H1 (cell line): ENCODE results near the gene APOBR. TPM values are rescaled to one million over a fixed set of nuclear protein-coding genes. Genes with fewer than 3 reads are reported as not detected.

Experiments
- BRCA1 ChIP-seq: IDR thresholded peaks from 2 replicates; pipeline ENCODE4 v1.6.1; 2012; ENCODE audit warnings: low read depth, low read length, improper control_type of control experiment
- CEBPB ChIP-seq: IDR thresholded peaks from 2 replicates; pipeline ENCODE4 v1.6.1; 2012; ENCODE audit warnings: low read depth, low read length
- EZH2 ChIP-seq: fragments of 200-600 bp; sonication (generic); IDR thresholded peaks from 2 replicates; pipeline ENCODE4 v1.7.1; 2012; ENCODE audit warnings: low read depth, mild to moderate bottlenecking, moderate library complexity, low read length, inconsistent platforms; ENCODE audit not compliant: severe bottlenecking
- FOSL1 ChIP-seq: IDR thresholded peaks from 2 replicates; pipeline ENCODE4 v1.6.1; 2011; ENCODE audit warnings: mild to moderate bottlenecking, low read depth, low read length, moderate library complexity; ENCODE audit not compliant: insufficient read depth
- PHF8 ChIP-seq: fragments of 200-600 bp; sonication (generic); conservative IDR thresholded peaks from 2 replicates; pipeline ENCODE4 v1.7.1; 2012; ENCODE audit warnings: low read depth, mild to moderate bottlenecking, inconsistent platforms, low read length, moderate library complexity
- POLR2A ChIP-seq, 2 experiments: IDR thresholded peaks; 1 replicate in 1 of 2; 2 replicates in 1 of 2; pipeline ENCODE4 v1.6.1; 2011; ENCODE audit warnings: low read depth in 2 of 2, low read length in 2 of 2, mild to moderate bottlenecking in 2 of 2; ENCODE audit errors: control extremely low read depth in 1 of 2
- SIX5 ChIP-seq: IDR thresholded peaks from 2 replicates; pipeline ENCODE4 v1.6.1; 2011; ENCODE audit warnings: mild to moderate bottlenecking, low read depth, low read length
- SUZ12 ChIP-seq: fragments of 200-600 bp; sonication (generic); IDR thresholded peaks from 2 replicates; pipeline ENCODE4 v1.6.1; 2012; ENCODE audit warnings: mild to moderate bottlenecking, inconsistent platforms, low read length, moderate library complexity, mixed read lengths
- TAF7 ChIP-seq: optimal IDR thresholded peaks from 2 replicates; pipeline ENCODE3; 2011; ENCODE audit warnings: low read depth, mild to moderate bottlenecking, inconsistent platforms, low read length, moderate library complexity, borderline replicate concordance
- polyA plus RNA-seq, 7 experiments: library from polyadenylated mRNA; depleted of rRNA in 3 of 7; stranded (reverse) in 5 of 7; unstranded in 2 of 7; fragments of >200 nt in 5 of 7; fragments of 200-250 nt in 2 of 7; gene quantifications; 1 replicate in 5 of 7; 2 replicates in 1 of 7; 4 replicates in 1 of 7; pipeline versions ENCODE4 v1.2.1 to v1.2.3, GENCODE V29; 2011 to 2013; ENCODE audit warnings: missing spikeins in 2 of 7, mixed read lengths in 2 of 7
- total RNA-seq: library from RNA; stranded (reverse); fragmentation: NEBNext Ultra II Directional; extraction: Animal tissue kit (Norgen Biotek cat#: 25700); gene quantifications from 2 replicates; pipeline ENCODE4 v1.2.1, GENCODE V29; 2021
- TF ChIP-seq, protein P1 (sequence below): fragments of 300-600 bp; sonication (generic); IDR thresholded peaks from 2 replicates; pipeline ENCODE4 v1.7.1; 2012; ENCODE audit warnings: low read length, moderate library complexity, mild to moderate bottlenecking, inconsistent platforms; ENCODE audit not compliant: insufficient replicate concordance

The APOBR gene
- total and polyA plus RNA-seq, 2 of the 8 experiments (the other 6 are each of a cell fraction or from before 2014, with no cell fraction given) = not detected

DNA sequence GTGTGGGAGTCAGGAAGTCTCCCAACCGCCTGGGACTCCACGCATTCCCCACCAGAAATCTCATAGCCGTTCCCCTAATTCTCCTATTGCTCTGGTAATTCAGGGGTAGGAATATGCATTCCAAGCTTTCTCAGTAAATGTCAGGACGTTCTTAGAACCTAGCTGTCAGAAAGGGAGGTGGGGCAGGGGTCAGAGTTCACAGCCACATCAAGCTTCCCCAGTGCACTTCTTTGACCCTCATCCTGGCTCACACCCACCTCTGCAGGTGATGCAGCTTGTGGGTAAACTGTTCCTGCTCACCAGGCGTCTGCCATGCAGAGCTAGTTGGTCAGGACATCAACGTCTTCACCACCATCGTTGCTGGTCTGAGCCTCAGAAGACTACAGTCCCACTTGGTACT, 26.2 kb downstream of the APOBR start (continued):
- TF ChIP-seq, protein P1, sequence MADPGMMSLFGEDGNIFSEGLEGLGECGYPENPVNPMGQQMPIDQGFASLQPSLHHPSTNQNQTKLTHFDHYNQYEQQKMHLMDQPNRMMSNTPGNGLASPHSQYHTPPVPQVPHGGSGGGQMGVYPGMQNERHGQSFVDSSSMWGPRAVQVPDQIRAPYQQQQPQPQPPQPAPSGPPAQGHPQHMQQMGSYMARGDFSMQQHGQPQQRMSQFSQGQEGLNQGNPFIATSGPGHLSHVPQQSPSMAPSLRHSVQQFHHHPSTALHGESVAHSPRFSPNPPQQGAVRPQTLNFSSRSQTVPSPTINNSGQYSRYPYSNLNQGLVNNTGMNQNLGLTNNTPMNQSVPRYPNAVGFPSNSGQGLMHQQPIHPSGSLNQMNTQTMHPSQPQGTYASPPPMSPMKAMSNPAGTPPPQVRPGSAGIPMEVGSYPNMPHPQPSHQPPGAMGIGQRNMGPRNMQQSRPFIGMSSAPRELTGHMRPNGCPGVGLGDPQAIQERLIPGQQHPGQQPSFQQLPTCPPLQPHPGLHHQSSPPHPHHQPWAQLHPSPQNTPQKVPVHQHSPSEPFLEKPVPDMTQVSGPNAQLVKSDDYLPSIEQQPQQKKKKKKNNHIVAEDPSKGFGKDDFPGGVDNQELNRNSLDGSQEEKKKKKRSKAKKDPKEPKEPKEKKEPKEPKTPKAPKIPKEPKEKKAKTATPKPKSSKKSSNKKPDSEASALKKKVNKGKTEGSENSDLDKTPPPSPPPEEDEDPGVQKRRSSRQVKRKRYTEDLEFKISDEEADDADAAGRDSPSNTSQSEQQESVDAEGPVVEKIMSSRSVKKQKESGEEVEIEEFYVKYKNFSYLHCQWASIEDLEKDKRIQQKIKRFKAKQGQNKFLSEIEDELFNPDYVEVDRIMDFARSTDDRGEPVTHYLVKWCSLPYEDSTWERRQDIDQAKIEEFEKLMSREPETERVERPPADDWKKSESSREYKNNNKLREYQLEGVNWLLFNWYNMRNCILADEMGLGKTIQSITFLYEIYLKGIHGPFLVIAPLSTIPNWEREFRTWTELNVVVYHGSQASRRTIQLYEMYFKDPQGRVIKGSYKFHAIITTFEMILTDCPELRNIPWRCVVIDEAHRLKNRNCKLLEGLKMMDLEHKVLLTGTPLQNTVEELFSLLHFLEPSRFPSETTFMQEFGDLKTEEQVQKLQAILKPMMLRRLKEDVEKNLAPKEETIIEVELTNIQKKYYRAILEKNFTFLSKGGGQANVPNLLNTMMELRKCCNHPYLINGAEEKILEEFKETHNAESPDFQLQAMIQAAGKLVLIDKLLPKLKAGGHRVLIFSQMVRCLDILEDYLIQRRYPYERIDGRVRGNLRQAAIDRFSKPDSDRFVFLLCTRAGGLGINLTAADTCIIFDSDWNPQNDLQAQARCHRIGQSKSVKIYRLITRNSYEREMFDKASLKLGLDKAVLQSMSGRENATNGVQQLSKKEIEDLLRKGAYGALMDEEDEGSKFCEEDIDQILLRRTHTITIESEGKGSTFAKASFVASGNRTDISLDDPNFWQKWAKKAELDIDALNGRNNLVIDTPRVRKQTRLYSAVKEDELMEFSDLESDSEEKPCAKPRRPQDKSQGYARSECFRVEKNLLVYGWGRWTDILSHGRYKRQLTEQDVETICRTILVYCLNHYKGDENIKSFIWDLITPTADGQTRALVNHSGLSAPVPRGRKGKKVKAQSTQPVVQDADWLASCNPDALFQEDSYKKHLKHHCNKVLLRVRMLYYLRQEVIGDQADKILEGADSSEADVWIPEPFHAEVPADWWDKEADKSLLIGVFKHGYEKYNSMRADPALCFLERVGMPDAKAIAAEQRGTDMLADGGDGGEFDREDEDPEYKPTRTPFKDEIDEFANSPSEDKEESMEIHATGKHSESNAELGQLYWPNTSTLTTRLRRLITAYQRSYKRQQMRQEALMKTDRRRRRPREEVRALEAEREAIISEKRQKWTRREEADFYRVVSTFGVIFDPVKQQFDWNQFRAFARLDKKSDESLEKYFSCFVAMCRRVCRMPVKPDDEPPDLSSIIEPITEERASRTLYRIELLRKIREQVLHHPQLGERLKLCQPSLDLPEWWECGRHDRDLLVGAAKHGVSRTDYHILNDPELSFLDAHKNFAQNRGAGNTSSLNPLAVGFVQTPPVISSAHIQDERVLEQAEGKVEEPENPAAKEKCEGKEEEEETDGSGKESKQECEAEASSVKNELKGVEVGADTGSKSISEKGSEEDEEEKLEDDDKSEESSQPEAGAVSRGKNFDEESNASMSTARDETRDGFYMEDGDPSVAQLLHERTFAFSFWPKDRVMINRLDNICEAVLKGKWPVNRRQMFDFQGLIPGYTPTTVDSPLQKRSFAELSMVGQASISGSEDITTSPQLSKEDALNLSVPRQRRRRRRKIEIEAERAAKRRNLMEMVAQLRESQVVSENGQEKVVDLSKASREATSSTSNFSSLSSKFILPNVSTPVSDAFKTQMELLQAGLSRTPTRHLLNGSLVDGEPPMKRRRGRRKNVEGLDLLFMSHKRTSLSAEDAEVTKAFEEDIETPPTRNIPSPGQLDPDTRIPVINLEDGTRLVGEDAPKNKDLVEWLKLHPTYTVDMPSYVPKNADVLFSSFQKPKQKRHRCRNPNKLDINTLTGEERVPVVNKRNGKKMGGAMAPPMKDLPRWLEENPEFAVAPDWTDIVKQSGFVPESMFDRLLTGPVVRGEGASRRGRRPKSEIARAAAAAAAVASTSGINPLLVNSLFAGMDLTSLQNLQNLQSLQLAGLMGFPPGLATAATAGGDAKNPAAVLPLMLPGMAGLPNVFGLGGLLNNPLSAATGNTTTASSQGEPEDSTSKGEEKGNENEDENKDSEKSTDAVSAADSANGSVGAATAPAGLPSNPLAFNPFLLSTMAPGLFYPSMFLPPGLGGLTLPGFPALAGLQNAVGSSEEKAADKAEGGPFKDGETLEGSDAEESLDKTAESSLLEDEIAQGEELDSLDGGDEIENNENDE = no peak
- no peak for TF ChIP-seq FOSL1
- no peak for TF ChIP-seq PHF8
- no peak for TF ChIP-seq BRCA1
- TF ChIP-seq POLR2A (IDR thresholded peaks at IDR 0.05; ENCODE audit: control extremely low read depth in 1 of 2, low read depth in 2 of 2, low read length in 2 of 2) = no peak
- TF ChIP-seq EZH2 = no peak
- TF ChIP-seq TAF7 = no peak
- no peak for TF ChIP-seq SUZ12
- TF ChIP-seq SIX5 = no peak
- TF ChIP-seq CEBPB = no peak
